Measurements from ENCODE around the gene PAK3. TPM values are rescaled to one million over a fixed set of nuclear protein-coding genes. Genes with fewer than 3 reads are reported as not detected.

The PAK3 gene
- total and polyA plus RNA-seq, 8 donors, result 0.29 to 18.7 (median 2.4) TPM

DNA sequence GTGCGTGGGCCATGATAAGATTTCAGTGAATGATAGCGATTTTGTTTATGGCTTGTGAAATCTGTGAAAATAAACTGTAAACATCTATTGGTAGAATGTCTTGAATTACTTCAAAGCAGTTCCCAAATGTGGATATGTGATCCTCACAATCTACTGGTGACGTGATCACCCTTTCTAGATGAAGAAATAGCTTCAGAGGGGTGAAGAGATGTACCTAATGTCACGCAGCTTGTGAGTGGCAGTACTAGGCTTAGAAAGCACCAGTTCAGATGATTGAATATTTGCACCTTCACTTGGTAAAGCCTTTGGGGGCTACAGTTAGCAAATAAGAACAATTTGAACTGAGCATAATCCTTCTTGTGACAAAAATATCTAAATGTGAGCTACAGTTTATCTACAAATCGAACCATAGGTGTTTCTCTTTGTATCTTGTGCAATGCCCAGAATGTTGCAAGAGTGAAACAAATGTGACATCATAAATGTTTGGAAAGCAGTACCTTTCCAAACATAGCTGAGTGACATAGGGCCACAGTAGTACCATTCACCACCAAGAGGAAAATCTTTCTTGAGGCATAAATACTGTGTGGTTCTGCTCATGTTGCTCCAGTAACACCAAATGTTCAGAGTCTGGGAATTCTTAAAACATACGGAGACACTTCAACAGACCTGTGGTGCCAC, 14.2 kb downstream of the PAK3 start:
- TF ChIP-seq, protein P1, sequence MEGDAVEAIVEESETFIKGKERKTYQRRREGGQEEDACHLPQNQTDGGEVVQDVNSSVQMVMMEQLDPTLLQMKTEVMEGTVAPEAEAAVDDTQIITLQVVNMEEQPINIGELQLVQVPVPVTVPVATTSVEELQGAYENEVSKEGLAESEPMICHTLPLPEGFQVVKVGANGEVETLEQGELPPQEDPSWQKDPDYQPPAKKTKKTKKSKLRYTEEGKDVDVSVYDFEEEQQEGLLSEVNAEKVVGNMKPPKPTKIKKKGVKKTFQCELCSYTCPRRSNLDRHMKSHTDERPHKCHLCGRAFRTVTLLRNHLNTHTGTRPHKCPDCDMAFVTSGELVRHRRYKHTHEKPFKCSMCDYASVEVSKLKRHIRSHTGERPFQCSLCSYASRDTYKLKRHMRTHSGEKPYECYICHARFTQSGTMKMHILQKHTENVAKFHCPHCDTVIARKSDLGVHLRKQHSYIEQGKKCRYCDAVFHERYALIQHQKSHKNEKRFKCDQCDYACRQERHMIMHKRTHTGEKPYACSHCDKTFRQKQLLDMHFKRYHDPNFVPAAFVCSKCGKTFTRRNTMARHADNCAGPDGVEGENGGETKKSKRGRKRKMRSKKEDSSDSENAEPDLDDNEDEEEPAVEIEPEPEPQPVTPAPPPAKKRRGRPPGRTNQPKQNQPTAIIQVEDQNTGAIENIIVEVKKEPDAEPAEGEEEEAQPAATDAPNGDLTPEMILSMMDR (IDR thresholded peaks at IDR 0.05), result no peak
- TF ChIP-seq POLR2A (IDR thresholded peaks at IDR 0.05) (no peak), POLR2AphosphoS5 (IDR thresholded peaks at IDR 0.05) (no peak), EP300 (IDR thresholded peaks at IDR 0.05) (no peak)
- no peaks in the 10 kb centered on the region for H3K4me1 ChIP-seq
- H3K27ac ChIP-seq, result no peak overlapping the region
- intact Hi-C loops (cut with DNase I; ENCODE audit: low total_unique reads), result no loop called here
- H3K9me3 ChIP-seq, result no peaks in the 10 kb centered on the region
- WGBS, 5 donors, result 68 to 90% (median 81%) methylated on average over 6 of the region's 6 CpGs
- DNase-seq, result no peak
- H3K27me3 ChIP-seq, result no peaks in the 10 kb centered on the region
- H3K36me3 ChIP-seq, result no peaks in the 10 kb centered on the region
- no peak overlapping the region for H3K4me3 ChIP-seq

DNA sequence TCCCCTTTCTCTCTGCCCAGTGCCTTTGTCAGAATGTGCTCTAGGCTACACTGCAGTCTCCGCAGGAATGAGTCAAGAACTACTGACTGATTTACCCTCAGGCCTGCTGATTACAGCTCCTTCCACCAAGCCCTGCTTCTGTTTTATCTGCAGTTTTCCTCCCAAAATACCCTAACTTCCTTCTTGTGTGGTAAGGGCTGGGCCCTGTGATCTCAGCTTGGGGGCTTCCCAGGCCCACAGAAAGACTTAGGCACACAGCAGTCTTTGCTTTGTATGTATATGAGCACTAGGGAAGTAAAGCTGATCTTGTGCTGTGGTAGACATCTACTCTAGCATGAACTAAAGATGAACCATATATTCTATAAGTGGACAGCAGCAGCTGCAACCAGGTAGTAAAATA, 18.8 kb downstream of the PAK3 start:
- Histone ChIP-seq H3K27ac (no peak overlapping the region), H3K36me3 (no peaks in the 10 kb centered on the region)
- intact Hi-C loops (cut with DNase I; ENCODE audit: low total_unique reads), result no loop called here

DNA sequence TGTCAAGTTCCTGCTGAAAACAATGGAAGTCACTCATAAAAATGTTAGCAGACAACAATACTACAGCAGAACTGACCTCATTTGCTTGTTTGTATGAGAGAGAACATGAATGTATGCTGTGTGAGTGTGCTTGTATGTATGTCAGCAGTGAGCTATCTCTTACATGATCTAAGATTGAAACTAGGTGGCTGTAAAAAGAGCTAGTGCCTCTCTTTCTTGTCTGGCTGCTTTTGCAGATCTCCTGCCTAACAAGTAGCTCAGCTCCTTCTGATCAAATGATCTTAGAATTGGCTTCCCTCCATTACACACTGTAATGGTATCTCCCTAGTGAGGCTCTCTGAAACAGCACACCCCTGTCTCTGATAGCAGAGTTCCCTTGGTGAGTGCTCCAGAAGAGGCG, 20.7 kb downstream of the PAK3 start:
- WGBS, 5 donors, result 78 to 96% (median 88%) methylated on average over 1 of the region's 1 CpG
- Histone ChIP-seq H3K4me3 (no peak overlapping the region), H3K9me3 (no peaks in the 10 kb centered on the region), H3K36me3 (no peaks in the 10 kb centered on the region), H3K27me3 (no peaks in the 10 kb centered on the region), H3K4me1 (no peaks in the 10 kb centered on the region), H3K27ac (no peak overlapping the region)
- no peak for DNase-seq
- intact Hi-C loops (cut with DNase I; ENCODE audit: low total_unique reads), result no loop called here
- TF ChIP-seq POLR2A (IDR thresholded peaks at IDR 0.05), result no peak
- no peak for TF ChIP-seq EP300 (IDR thresholded peaks at IDR 0.05)
- no peak for TF ChIP-seq POLR2AphosphoS5 (IDR thresholded peaks at IDR 0.05)
- TF ChIP-seq, protein P1 (IDR thresholded peaks at IDR 0.05), result no peak

More for the DNA sequence above, 18.8 kb downstream of the PAK3 start:
- TF ChIP-seq, protein P1 (IDR thresholded peaks at IDR 0.05), result no peak
- TF ChIP-seq EP300 (IDR thresholded peaks at IDR 0.05) (no peak), POLR2AphosphoS5 (IDR thresholded peaks at IDR 0.05) (no peak), POLR2A (IDR thresholded peaks at IDR 0.05) (no peak)
- Histone ChIP-seq H3K4me3 (no peak overlapping the region), H3K27me3 (no peaks in the 10 kb centered on the region), H3K4me1 (no peaks in the 10 kb centered on the region), H3K9me3 (no peaks in the 10 kb centered on the region)
- no peak for DNase-seq
- 80 to 100% (median 90%) methylated on average over 1 of the region's 1 CpG for WGBS, 5 donors

DNA sequence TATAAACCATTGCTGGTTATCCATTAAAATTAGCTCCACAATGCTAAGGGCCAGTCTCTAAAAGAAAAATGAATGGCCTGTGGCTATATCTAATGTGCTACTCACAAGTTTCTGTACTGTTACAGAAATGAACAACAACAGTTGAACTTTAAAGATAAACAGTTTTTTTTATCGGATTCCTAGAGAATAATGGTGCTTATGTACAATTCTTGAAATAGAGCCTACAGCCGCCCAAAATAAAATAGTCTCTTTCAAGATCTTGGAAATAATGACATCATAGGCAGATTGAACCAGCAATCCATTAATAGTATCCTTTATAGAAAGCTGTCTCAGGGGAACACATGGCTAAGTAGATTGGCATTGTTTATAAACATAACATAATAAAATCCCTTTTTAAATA, 23.4 kb downstream of the PAK3 start:
- H3K27me3 ChIP-seq, result no peaks in the 10 kb centered on the region
- no peak for DNase-seq
- intact Hi-C loops (cut with DNase I; ENCODE audit: low total_unique reads), result no loop called here
- H3K27ac ChIP-seq, result no peak overlapping the region
- no peaks in the 10 kb centered on the region for H3K36me3 ChIP-seq
- TF ChIP-seq, protein P1 (IDR thresholded peaks at IDR 0.05), result no peak
- TF ChIP-seq POLR2A (IDR thresholded peaks at IDR 0.05), result no peak
- TF ChIP-seq POLR2AphosphoS5 (IDR thresholded peaks at IDR 0.05), result no peak
- TF ChIP-seq EP300 (IDR thresholded peaks at IDR 0.05), result no peak
- 56 to 77% (median 69%) methylated on average over 2 of the region's 2 CpGs for WGBS, 5 donors
- no peaks in the 10 kb centered on the region for H3K9me3 ChIP-seq
- no peaks in the 10 kb centered on the region for H3K4me1 ChIP-seq
- H3K4me3 ChIP-seq, result no peak overlapping the region

Measured in stomach (tissue), 9 donors.